ENCODE measurements around the gene STARD5. TPM values are rescaled to one million over a fixed set of nuclear protein-coding genes. Genes with fewer than 3 reads are reported as not detected.

Gene STARD5
- total RNA-seq, 1 experiment from 2014 or later = 2.3 TPM

DNA sequence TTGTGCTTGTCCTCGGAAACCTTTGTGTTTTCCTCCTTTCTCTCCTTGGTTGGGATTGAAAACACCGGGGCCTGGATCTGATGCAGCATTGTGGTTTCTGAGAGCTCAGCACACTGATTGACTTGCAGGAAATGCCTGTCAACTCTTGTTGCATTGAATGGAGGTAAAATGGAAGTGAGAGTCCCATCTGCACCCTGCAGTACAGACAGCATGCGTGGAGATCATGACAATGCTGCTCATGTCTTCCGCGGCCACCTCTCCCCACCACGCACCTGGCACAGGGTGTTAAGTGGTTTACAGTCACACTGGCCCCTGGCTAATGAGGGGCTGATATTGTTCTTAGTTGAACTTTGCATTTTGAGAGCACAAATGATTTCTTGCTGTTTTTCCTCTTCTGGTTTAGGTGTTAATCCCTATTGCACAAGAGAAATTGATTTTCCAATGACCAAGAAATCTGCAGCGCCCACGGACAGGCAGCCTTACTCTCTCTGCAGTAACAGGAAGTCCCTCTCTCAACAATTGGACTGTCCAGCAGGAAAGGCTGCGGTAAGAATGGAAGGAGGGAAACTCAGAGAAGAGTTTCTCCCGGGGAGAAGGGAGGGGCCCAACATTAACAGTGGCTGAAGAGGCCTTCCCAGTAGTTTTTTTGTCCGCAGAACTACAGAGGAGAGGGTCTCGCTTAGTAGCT lies 58.5 kb downstream of the STARD5 start:
- Histone ChIP-seq H2BK12ac (ENCODE audit: insufficient read length, low read depth, low read length) (no peak overlapping the region), H3K23me2 (ENCODE audit: insufficient read length, low read depth, low read length, poor library complexity, severe bottlenecking) (no peaks in the 10 kb centered on the region), H3K4me1 (ENCODE audit: insufficient read depth, low read length) (no peaks in the 10 kb centered on the region; the same call in 1 of the 2 replicates), H4K5ac (ENCODE audit: insufficient read length, low read depth, low read length) (no peak overlapping the region), H4K20me1 (ENCODE audit: control insufficient read depth, insufficient read depth, insufficient read length) (no peaks in the 10 kb centered on the region), H3K14ac (ENCODE audit: insufficient read depth, low read length) (no peak overlapping the region), H3K4me2 (ENCODE audit: insufficient read depth, insufficient read length, low read length) (no peak overlapping the region), H3K56ac (ENCODE audit: insufficient read length, low read depth, low read length) (no peak overlapping the region), H3K18ac (ENCODE audit: insufficient read length, low read depth, low read length) (no peak overlapping the region), H2BK15ac (ENCODE audit: low read depth, low read length) (no peak overlapping the region), H2AFZ (ENCODE audit: low read length) (no peak overlapping the region), H3T11ph (ENCODE audit: low read length) (no peak overlapping the region), H3K79me1 (ENCODE audit: insufficient read depth, low read depth, low read length, poor library complexity, severe bottlenecking) (no peaks in the 10 kb centered on the region), H3K23ac (ENCODE audit: insufficient read length, low read depth, low read length) (no peak overlapping the region), H4K8ac (replicated peaks; ENCODE audit: insufficient read length, low read depth, low read length) (no peak overlapping the region), H2BK120ac (ENCODE audit: low read depth, low read length, poor library complexity, severe bottlenecking) (no peak overlapping the region), H2AK5ac (ENCODE audit: insufficient read length, low read length) (no peak overlapping the region), H3K4ac (ENCODE audit: low read depth, low read length) (no peak overlapping the region), H2BK20ac (ENCODE audit: low read depth, low read length, poor library complexity, severe bottlenecking) (no peak overlapping the region), H2BK5ac (ENCODE audit: insufficient read length, low read length) (no peak overlapping the region), H3K79me2 (ENCODE audit: insufficient read depth, low read length) (no peaks in the 10 kb centered on the region), H4K91ac (ENCODE audit: insufficient read length, low read depth, low read length) (no peak overlapping the region), H3K9ac (ENCODE audit: extremely low read depth, insufficient read length, low read length) (no peak overlapping the region), H3K27ac (ENCODE audit: insufficient read length, low read depth, low read length) (no peak overlapping the region), H3K9me3 (ENCODE audit: control insufficient read depth, low read depth, low read length) (no peaks in the 10 kb centered on the region), H3K27me3 (ENCODE audit: insufficient read depth, low read length) (no peaks in the 10 kb centered on the region)
- DNase-seq = no peak
- Mint-ChIP-seq H3K36me3 (ENCODE audit: insufficient read depth in 1 of 3, low read depth in 3 of 3) (no peaks in the 10 kb centered on the region), H3K4me3 (no peak overlapping the region; a peak in 1 of 5 replicates), H3K27ac (no peak overlapping the region), H3K27me3 (ENCODE audit: low read depth) (peaks cover 2% of the 10 kb centered on the region), H3K4me1 (peaks cover 7 to 9% of the 10 kb centered on the region in 2 experiments), H3K9me3 (no peaks in the 10 kb centered on the region)
- TF ChIP-seq, protein P1, sequence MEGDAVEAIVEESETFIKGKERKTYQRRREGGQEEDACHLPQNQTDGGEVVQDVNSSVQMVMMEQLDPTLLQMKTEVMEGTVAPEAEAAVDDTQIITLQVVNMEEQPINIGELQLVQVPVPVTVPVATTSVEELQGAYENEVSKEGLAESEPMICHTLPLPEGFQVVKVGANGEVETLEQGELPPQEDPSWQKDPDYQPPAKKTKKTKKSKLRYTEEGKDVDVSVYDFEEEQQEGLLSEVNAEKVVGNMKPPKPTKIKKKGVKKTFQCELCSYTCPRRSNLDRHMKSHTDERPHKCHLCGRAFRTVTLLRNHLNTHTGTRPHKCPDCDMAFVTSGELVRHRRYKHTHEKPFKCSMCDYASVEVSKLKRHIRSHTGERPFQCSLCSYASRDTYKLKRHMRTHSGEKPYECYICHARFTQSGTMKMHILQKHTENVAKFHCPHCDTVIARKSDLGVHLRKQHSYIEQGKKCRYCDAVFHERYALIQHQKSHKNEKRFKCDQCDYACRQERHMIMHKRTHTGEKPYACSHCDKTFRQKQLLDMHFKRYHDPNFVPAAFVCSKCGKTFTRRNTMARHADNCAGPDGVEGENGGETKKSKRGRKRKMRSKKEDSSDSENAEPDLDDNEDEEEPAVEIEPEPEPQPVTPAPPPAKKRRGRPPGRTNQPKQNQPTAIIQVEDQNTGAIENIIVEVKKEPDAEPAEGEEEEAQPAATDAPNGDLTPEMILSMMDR (conservative IDR thresholded peaks at IDR 0.05) = no peak
- WGBS (ENCODE audit: extremely low coverage, insufficient read length, low lambda C conversion rate) = no CpG with 5 or more reads among the region's 12 CpGs
